GM12891 (cell line): ENCODE measurements around the gene ERFL.

Experiments
- POLR2A ChIP-seq: IDR thresholded peaks from 2 replicates; pipeline ENCODE4 v1.6.1; 2011; ENCODE audit warnings: low read depth, low read length, control low read depth
- POLR2AphosphoS5 ChIP-seq: IDR thresholded peaks from 2 replicates; pipeline ENCODE4 v1.6.1; 2011; ENCODE audit warnings: low read depth, low read length, control low read depth
- SPI1 ChIP-seq: IDR thresholded peaks from 2 replicates; pipeline ENCODE4 v1.6.1; 2011; ENCODE audit warnings: low read depth, low read length, control low read depth

DNA sequence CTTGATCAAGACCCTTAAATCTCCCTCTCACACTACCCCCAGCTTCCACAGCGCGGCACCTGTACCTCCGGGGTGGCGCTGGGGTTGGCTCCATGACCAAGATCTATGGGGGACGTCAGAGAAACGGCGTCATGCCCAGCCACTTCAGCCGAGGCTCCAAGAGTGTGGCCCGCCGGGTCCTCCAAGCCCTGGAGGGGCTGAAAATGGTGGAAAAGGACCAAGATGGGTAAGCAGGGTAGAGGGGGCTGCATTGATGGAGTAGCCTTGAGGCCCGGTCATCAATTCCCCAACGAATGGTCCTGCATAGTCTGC, 59.3 kb downstream of the ERFL start:
- 0 out of 2 replicates have a peak, but pooled peaks have one; percentile 11 for TF ChIP-seq POLR2AphosphoS5
- TF ChIP-seq POLR2A, result no peak; the same call in 1 of the 2 replicates
- TF ChIP-seq SPI1, result no peak
